Middle frontal gyrus (tissue), 1 donor: ENCODE measurements around the gene HIC1.
"Not testable (repeated sequence)": the region's sequence is repeated elsewhere in the genome, so short reads cannot be mapped to it uniquely, and the experiment has no call there.

Source experiments
- DNase-seq: peaks from one replicate; pipeline ENCODE4 v3.0.0-alpha.2; 2015; ENCODE audit warnings: low spot score; ENCODE audit errors: extremely low spot score

Gene HIC1

GRCh38 chr17:2054512-2055291 is at the start of gene HIC1:
HIC1 (plus strand) TSS chr17:2055103; CDS start chr17:2056691, 1,588 bp downstream.
- no peak for DNase-seq

GRCh38 chr17:2008332-2009126 is 46.4 kb upstream of the HIC1 start:
- DNase-seq, result no peak

DNA sequence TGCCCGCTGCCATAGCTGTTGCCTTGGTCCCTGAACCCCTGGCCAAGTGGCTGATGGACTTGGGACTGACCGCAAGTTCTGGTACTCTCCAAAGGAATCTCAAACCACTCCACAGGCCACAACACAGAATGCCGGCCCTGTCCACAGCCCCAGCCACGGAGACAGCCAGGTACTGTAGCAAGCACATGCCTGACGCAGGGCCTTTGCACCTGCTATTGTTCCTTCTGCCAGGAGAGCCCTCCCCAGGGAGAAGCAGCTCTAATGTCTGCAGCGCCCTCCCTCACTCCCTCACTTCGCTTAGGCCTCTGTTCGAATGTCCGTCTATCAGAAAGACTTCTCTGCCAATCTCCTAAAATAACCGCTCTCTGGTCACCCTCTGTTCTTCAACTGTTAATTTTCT is 45.2 kb upstream of the HIC1 start:
- no peak for DNase-seq

- no peak for DNase-seq
Measured at GRCh38 chr17:2011411-2012371, 43.2 kb upstream of the HIC1 start.

DNA sequence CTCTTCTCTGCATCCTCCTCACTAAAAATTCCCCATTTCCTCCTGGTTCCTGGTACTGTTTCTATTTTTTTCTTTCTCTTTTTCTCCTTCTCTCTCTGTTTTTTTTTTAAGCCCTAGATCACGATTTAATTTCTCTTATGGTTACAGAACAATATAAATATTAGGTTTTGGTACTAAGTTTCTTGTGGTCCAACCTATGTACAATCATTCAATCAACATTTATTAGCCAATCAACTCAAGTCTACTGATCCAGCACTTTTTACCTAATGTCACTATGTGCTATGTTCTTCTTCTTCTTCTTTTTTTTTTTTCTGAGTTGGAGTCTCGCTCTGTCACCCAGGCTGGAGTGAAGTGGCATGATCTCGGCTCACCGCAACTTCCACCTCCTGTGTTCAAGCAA is 42.4 kb upstream of the HIC1 start:
- DNase-seq, result no peak

DNA sequence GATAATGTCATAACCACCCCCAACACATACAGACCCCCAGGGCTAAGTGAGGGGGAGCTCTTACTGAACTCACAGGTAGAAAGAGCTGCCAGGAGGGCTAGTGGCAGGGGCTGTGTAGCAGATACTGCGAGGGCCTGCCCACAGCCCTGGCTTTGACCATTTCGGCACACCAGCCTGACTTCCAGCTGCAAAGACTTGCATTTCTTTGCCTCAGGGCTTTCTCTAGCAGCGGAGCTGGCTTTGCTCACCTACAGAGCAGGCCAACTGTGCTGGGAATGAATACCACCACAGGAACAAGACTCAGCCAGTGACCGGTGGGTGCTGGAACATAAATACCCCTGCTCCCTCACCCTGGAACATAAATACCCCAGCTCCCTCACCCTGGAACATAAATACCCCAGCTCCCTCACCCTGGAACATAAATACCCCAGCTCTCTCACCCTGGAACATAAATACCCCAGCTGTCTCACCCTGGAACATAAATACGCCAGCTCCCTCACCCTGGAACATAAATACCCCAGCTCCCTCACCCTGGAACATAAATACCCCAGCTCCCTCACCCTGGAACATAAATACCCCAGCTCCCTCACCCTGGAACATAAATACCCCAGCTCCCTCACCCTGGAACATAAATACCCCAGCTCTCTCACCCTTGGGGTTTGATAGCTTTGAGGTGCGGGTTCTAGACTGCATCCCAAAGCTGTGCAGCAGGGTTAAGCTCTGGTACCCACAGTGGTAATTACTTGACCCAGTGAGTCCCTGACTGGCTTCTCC is 41.5 kb upstream of the HIC1 start:
- not testable (repeated sequence) for DNase-seq

DNA sequence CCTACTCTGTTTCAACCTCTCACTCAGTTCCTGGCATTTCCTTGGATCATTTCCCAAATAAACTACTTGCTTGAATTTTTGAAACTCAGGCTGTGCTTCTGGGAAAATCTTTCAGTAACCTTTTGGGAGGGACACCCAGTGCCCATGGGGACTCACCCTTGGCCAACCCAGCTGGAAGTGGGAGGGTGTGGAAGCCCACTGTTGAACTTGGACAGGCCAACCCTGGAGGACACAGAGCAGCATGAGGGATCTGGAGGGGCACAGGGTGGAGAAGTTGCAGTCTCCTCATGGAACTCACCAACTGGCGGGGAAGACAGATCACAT is 40.9 kb upstream of the HIC1 start:
- DNase-seq, result no peak

- DNase-seq, result no peak
Measured at GRCh38 chr17:2015314-2015713, 39.6 kb upstream of the HIC1 start.

DNA sequence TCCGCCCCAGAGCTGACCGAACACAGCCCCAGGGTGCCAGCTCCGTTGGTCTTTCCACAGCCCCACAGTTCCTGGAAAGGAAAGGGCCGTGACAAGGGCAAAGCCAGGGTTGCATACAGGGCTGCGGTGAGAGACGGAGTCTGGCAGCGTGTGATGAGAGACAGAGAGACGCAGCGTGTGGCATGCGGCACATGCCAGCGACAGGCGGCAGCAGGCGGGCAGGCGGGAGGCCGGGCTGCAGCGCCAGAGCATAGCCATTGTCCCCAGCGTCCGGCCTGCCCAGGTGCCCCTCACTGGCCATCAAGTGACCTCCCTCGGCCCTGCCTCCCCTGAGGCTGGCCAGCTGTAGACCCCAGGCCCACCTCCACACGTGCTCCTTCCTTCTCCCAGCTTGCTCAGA is 38.4 kb upstream of the HIC1 start:
- DNase-seq, result no peak

DNA sequence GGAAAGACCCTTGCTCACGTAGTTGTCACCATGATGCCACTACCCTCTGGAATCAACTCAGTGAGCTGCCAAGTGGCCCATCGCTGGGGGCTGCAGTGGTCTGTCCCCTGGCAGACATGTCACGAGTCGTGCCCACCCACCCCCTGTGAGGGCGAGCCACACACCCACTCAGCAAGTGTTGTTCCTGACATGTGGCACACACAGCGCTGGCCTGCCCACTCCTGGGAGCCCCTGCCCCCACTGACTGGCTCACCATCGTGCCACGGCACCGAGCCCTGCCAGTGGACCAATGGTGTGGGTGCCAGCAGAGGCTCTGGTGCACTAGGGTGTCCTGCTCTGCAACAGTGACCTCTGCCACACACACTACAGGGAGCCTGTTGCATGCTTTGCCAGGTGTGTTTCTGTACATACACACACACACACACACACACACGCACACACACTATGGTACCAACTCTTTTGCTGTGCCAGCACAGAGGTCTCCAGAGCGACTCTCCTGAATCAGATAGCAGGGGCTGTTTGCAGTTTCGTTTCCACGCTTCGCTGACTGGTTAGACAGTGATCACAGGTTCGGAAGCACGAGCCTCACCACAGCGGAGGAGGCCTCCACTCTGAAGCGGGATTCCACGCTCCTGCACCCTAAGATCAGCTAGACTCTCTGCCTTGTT is 37.5 kb upstream of the HIC1 start:
- no peak for DNase-seq

GRCh38 chr17:2018716-2019510 is 36.0 kb upstream of the HIC1 start:
- no peak for DNase-seq

DNA sequence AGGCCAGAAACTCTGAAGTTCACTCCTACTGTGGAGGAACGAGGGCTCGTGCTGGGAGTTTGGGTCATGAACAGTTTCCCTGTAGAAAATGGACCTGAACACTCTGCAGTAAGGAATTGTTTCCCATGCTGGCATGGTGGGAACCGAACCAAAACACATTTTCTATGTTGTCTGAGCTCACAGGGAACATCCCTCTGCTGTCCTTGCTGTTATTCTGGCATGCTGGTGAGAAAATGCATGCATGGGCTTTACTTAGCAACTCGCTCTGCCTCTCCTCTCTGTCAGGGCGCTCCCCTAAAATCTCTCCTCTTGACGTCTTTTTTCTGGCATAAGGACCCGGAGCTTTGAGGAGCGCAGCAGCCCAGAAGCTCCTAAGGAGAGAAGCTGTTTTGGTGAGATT is 35.2 kb upstream of the HIC1 start:
- no peak for DNase-seq

- DNase-seq, result no peak
Measured at GRCh38 chr17:2020721-2021120, 34.2 kb upstream of the HIC1 start.

DNA sequence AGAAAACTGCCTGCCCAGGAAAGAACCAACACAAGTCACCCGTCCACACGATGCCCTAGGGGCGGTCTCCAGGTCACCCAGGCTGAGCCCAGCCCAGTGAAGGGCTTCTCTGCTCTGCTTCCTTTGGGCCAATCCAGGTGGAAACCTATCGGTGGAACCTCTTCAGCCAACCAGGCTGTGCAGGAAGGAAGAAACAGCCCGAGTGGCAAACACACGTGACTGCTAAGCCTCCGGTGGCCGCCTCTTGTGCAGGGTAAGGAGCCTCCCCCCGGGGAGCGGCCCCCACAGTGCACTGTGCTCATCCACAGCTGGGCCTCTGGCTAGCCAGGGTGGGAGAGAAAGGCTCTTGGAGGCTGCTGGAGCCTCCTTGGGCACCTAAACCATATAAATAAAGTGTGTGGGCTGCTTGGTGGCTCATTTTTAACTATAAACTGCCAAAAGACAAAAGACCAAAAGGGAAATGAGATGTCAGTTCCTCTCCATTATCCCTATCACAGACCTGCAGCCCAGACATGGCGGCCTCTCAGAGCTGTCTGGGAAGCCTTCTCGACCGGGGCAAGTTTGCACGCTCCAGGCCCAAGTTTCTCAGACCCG is 32.2 kb upstream of the HIC1 start:
- DNase-seq, result no peak

GRCh38 chr17:2023256-2023655 is 31.6 kb upstream of the HIC1 start:
- DNase-seq, result no peak

DNA sequence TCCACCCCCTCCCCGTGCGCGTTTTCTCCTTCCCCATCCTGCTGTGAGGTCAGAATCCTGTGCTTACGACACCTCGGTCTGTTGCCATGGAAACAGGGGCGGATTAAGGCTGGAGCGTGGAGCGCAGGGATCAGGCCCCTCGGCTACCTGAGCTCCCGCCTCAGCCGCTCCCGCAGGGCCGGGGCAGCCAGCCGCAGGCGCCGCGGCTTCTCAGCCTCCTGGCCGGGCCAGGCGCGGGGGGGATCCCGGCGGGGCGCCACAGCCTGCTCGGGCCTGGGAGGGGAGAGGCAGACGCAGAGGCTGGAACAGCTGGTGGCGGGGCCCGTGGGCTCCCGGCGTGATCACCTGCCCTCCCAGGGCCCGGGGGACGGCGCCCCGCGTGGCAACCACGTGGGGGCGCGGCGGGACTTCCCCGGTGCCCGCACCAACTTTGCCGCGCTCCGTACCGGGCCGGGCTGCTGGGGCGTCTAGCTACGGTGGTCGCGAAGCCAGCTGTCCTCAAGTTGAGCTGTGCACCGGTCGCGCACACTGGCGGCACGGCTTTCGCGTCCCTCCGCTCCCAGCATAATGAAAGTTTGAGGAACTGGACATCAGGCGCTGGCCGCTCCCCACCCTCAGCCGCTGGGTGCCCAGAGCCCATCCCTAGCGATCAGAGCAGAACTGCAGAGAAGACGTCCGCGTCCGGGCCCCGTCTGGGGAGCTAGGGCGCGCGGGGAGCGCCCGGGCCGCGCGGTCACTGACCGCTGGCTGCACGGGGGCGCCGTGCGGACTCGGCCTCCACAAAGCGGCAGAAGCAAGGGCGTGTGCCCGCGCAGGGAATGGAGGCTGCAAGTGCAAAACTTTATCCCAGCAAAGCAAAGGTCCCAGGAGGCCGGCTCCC is 31.0 kb upstream of the HIC1 start:
- DNase-seq, result no peak

DNA sequence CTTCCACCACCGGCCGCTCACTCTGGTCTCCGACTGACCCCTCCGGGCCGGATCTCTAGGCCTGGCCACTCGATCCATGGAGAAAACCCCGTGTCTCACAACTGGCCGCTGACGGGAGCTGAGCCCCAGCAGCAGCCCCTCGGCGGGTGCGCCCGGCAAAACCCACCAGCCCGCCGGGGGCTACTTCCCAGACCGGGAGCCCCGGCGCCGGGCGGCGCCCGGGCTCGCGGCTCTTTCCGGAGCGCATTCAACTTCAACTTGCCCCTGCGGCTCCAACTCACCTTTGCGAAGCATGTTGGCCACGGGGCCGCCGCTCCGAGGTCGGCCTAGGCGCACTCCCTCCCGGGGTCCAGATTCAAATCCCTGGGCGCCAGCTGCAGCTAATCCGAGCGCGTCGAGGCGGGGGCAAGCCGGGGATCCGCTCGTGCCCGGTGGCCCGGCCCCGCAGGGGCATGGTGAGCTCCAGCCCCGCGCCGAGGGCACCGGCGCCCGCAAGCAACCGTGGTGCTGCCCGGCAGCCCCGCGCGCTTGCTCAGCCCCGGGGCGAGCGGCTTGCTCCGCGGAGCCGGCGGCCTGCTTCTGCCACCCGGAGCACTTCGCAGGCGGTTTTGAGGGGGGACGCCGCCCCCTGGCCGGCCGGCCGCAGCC is 30.2 kb upstream of the HIC1 start:
- no peak for DNase-seq

DNA sequence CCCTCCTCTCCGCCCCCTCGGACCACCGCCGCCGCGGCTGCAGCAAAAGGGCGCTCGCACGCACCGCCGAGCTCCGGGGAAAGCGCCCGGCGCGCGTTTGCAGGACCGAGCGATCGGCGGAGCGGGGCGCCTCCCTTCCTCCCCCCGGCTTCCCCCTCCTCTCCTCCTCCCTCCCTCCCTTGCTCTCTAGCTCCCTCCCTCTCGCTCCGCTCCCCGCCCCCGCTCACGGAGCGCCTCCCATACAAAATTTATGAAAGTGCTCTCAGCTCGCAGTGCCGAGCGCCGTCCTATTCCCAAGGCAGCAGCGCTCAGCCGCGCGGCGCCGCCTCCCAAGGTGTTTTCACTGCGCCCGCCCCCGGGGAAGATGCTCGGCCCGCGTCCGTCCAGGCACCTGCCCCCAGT is 29.7 kb upstream of the HIC1 start, which contains the start of gene RTN4RL1:
Gene RTN4RL1, minus strand, starts transcription at position 115 of the 402 bp plus-strand sequence. CDS start 469 bp downstream, outside the sequence.
- DNase-seq, result peak; percentile 51
